Left lung (tissue), 10 donors: ENCODE results near the gene CD7. TPM values are rescaled to one million over a fixed set of nuclear protein-coding genes. Genes with fewer than 3 reads are reported as not detected.

ENCODE experiments used
- ATAC-seq: fragments of 200-7000 bp; cut with Tn5 transposase; one replicate; pipeline ENCODE4 v1.9.1; 2020; ENCODE audit warnings: moderate library complexity
- DNase-seq, 4 donors: peaks; one replicate each; pipeline ENCODE4 v3.0.0-alpha.2; 2013 to 2020
- H3K27ac ChIP-seq, 2 donors: fragments of 200-600 bp; sonication (generic) in 1 of 2; one replicate each; pipeline versions ENCODE4 v1.5.0 to v1.8.0; 2020 to 2021
- H3K27me3 ChIP-seq, 2 donors: fragments of 200-600 bp; sonication (generic) in 1 of 2; one replicate each; pipeline versions ENCODE4 v1.5.0 to v1.8.0; 2020 to 2021
- H3K36me3 ChIP-seq, 2 donors: fragments of 200-600 bp; sonication (generic) in 1 of 2; one replicate each; pipeline versions ENCODE4 v1.5.0 to v1.8.0; 2020 to 2021
- H3K4me1 ChIP-seq, 2 donors: fragments of 200-600 bp; one replicate each; pipeline ENCODE4 v1.8.0; 2021
- H3K4me3 ChIP-seq, 2 donors: fragments of 200-600 bp; sonication (generic) in 1 of 2; one replicate each; pipeline versions ENCODE4 v1.5.0 to v1.8.0; 2020 to 2021; ENCODE audit warnings: mild to moderate bottlenecking in 1 of 2
- H3K9me3 ChIP-seq, 2 donors: fragments of 200-600 bp; sonication (generic) in 1 of 2; one replicate each; pipeline versions ENCODE4 v1.5.0 to v1.8.0; 2020 to 2021
- CTCF ChIP-seq, 2 donors: fragments of 200-600 bp; sonication (generic) in 1 of 2; IDR thresholded peaks; one replicate each; pipeline versions ENCODE4 v1.5.0 to v1.8.0; 2021; ENCODE audit warnings: antibody characterized with exemption in 2 of 2
- intact Hi-C, 2 donors: fragments of 100-400 bp; cut with DNase I; formaldehyde crosslinking; loops; one replicate each; pipeline versions ENCODE4 v1.11.2 to v1.14.2; 2022
- polyA plus RNA-seq, 6 donors: library from polyadenylated mRNA; unstranded; fragments of 120-200 nt; gene quantifications; one replicate each; pipeline ENCODE4 v1.2.1, GENCODE V29; 2013; ENCODE audit not compliant: insufficient read length in 6 of 6
- total RNA-seq, 2 donors: library from RNA; stranded (reverse); fragmentation: NEBNext Ultra II Directional; extraction: Animal tissue kit (Norgen Biotek cat#: 25700); gene quantifications; one replicate each; pipeline ENCODE4 v1.2.1, GENCODE V29; 2021
- donor health status: DM: no; HTN: yes; CAD: no.
- donor health status: DM: no; HTN: no; CAD: no.

Gene CD7
- total and polyA plus RNA-seq, 8 donors, result 1.1 to 6.6 (median 1.7) TPM

- Histone ChIP-seq H3K27me3 (peaks cover 0 to 26% of the 10 kb centered on the region in 2 donors), H3K4me1 (peaks cover 17 to 63% of the 10 kb centered on the region in 2 donors), H3K4me3 (no peak overlapping the region), H3K27ac (no peak overlapping the region), H3K36me3 (no peaks in the 10 kb centered on the region), H3K9me3 (no peaks in the 10 kb centered on the region)
- ATAC-seq (peak; percentile 7), DNase-seq (peak in 3 of 4 donors; percentile 51 to 95 (median 64))
- peak; percentile 66 to 79 for TF ChIP-seq CTCF (IDR thresholded peaks at IDR 0.05)
- intact Hi-C loops, result no loop called here
Measured at GRCh38 chr17:82300707-82301270, 16.6 kb downstream of the CD7 start.

DNA sequence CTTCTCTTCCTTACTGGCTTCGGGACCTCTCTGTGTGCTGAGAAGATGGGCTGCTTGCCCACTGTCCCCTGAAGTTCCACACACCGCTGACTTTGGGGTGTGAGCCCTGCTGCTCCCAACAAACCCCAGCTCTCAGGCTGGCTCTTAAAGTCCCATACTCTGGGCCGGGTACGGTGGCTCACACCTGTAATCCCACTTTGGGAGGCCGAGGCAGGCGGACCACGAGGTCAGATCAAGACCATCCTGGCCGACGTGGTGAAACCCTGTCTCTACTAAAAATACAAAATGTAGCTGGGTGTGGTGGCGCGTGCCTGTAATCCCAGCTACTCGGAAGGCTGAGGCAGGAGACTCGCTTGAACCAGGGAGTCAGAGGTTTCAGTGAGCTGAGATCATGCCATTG lies 17.2 kb downstream of the CD7 start:
- Histone ChIP-seq H3K4me3 (no peak overlapping the region), H3K27ac (no peak overlapping the region), H3K4me1 (peaks cover 17 to 69% of the 10 kb centered on the region in 2 donors), H3K36me3 (no peaks in the 10 kb centered on the region), H3K9me3 (no peaks in the 10 kb centered on the region), H3K27me3 (peaks cover 0 to 26% of the 10 kb centered on the region in 2 donors)
- TF ChIP-seq CTCF (IDR thresholded peaks at IDR 0.05), result no peak
- intact Hi-C loops, result no loop called here
- peak in 1 of 4 donors; percentile 47 for DNase-seq
- no peak for ATAC-seq

DNA sequence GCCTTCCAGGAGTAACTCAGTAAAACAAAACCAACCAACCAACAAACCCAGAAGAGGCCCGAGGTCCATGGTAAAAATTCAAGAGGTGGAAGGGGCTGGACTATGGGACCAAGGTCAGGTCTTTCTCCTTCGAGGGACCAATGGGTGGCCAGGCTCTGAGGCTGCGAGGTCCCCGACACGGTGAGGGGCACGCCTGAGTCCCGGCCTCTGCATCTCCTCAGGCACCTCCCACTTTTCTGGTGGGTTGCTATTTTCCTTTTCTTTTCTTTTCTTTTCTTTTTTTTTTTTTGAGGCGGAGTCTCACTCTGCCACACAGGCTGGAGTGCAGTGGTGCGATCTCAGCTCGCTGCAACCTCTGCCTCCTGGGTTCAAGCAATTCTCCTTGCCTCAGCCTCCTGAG lies 18.0 kb downstream of the CD7 start:
- no peak overlapping the region for H3K4me3 ChIP-seq
- peak in 1 of 4 donors; percentile 64 for DNase-seq
- H3K27ac ChIP-seq, result peak overlapping the region in 1 of 2 donors; percentile 99
- TF ChIP-seq CTCF (IDR thresholded peaks at IDR 0.05), result no peak
- H3K36me3 ChIP-seq, result no peaks in the 10 kb centered on the region
- intact Hi-C loops, result loop anchor here in 1 of 2 donors (10.0 kb wide), 1 partner anchor 65 kb away; no protein-coding TSS in a partner anchor
- H3K9me3 ChIP-seq, result no peaks in the 10 kb centered on the region
- peaks cover 17 to 74% of the 10 kb centered on the region in 2 donors for H3K4me1 ChIP-seq
- H3K27me3 ChIP-seq, result peaks cover 0 to 26% of the 10 kb centered on the region in 2 donors
- no peak for ATAC-seq

DNA sequence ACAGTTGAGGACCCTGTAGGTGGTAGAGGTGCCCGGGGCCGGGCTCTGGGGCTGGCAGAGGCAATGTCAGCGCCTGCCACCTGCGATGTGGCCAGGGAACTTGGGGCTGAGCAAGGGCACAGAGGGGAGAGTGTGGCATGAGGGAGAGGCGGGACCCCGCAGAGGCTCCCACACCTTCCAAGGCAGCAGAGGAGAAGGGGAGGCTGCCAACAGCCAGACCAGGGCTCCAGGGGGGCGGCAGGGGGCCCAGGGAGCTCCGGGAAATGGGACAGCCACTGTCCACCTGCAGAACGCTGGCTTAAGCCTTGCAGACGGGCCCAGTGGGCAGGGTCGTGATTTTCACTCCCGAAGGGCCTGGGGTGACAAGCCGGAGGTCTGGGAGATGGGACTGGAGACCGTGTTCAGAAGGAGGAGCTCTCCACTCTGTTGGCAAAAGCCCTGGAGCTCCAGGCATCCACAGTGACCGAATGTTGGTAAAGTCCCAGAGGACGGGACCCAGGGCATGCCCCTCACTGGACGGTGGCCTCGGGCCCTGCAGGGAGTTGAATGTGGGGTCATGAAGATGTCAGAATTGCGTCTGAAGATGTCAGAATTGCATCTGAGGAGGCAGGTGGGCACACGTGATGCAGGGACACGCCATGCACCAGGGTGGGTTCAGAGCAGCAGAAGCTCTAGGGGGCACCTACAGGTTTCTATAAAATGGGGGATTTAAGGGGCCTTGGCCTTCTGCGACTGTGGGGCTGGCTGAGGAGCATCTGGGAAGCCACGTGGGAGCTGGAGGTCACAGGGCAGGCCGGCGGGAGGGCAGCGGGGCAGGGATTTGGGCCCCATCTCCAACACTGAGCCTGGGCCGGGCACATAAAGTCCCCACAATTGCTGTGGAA lies 18.6 kb downstream of the CD7 start:
- Histone ChIP-seq H3K4me3 (peak overlapping the region in 1 of 2 donors; percentile 40), H3K9me3 (no peaks in the 10 kb centered on the region), H3K4me1 (peaks cover 17 to 81% of the 10 kb centered on the region in 2 donors), H3K27ac (peak overlapping the region; percentile 88 to 99), H3K27me3 (peaks cover 0 to 22% of the 10 kb centered on the region in 2 donors), H3K36me3 (no peaks in the 10 kb centered on the region)
- intact Hi-C loops, result loop anchor here in 1 of 2 donors (10.0 kb wide), 1 partner anchor 64 kb away; no protein-coding TSS in a partner anchor
- TF ChIP-seq CTCF (IDR thresholded peaks at IDR 0.05), result no peak
- ATAC-seq (no peak), DNase-seq (peak in 1 of 4 donors; percentile 57)
